HG03354 (cell line): Measurements from ENCODE around the gene RLN1.
A peak's percentile ranks its signal among the peaks of the same experiment; 100 is the strongest.
"Not testable (repeated sequence)": the region's sequence is repeated elsewhere in the genome, so short reads cannot be mapped to it uniquely, and the experiment has no call there.

Experiments used
- ATAC-seq: cut with Tn5 transposase; IDR thresholded peaks from one replicate; pipeline ENCODE4 v1.9.1; 2021; ENCODE audit warnings: mild to moderate bottlenecking; ENCODE audit not compliant: unreplicated experiment, poor library complexity, severe bottlenecking

Gene RLN1

DNA sequence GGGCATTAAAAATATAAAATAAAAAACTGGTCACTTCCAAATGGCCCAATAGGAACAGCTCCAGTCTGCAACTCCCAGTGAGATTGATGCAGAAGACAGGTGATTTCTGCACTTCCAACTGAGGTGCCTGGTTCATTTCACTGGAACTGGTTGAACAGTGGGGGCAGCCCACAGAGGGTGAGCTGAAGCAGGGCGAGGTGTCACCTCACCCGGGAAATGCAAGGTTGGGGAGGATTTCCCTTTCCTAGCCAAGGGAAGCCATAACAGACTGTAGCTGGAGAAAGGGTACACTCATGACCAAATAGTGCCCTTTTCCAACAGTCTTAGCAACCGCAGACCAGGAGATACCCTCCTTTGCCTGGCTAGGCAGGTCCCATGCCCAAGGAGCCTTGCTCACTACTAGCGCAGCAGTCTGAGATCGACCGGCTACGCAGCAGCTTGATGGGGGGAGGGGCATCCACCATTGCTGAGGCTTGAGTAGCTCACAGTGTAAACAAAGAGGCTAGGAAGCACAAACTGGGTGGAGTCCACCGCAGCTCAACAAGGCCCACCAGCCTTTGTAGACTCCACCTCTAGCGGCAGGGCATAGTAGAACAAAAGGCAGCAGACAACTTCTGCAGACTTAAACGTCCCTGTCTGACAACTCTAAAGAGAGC lies 12.7 kb downstream of the RLN1 start:
- no peak for ATAC-seq

DNA sequence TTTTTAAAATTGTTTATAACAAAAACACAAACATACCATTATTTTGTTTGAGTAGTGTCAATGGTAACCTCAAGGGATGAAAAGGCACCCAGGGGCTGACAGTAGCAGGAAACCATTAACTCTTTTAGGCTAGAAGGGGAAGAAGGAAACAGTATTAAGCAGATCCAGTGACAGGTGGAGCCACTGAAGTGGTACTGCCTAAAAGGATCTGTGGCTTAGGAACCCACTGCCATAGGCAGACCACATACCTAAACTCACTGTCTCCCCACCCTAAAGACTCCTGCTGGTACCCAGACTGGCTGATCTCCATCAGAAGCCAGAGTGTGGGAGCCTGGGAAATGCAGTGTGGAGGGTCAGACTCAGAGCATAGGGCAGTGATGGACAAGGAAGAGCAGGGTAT lies 13.5 kb downstream of the RLN1 start:
- no peak for ATAC-seq

DNA sequence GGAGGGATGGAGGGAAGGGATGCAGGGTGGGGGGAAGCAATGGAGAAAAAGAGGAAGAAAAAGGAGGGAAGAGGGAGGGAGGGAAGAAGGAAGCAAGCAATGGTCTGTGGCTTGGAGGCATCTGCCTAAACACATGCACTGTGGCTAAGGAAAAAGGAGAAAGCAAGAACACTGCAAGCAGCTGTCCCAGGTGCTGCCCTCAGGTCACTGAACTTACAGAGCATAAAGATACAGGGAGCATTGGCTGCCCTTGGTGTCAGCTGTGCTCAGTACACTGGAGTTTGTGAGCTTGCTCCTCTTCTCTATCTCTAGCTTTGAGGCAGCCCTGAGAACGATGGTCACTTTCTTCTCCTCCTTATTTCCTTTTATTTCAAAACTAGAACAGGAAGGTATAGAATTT lies 18.1 kb downstream of the RLN1 start:
- ATAC-seq: not testable (repeated sequence)

DNA sequence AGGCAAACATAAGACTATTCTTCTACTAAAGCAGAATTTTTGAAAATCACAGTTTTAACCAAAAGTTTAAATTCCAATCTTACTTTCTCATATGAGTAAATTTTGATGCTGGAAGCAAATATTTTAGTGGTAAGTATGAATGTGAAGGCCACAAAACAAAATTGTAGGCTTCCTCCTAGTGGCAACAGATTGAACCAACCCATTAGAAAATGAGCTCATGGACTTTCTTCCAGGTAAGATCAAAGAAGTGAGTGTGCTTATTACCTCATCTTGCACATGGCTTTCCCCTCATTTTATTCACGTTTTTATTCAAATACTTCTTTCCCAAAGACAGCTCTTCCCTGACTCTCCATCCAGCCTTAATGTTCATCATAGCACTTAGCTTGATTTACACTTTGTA lies 18.6 kb downstream of the RLN1 start:
- ATAC-seq: no peak

DNA sequence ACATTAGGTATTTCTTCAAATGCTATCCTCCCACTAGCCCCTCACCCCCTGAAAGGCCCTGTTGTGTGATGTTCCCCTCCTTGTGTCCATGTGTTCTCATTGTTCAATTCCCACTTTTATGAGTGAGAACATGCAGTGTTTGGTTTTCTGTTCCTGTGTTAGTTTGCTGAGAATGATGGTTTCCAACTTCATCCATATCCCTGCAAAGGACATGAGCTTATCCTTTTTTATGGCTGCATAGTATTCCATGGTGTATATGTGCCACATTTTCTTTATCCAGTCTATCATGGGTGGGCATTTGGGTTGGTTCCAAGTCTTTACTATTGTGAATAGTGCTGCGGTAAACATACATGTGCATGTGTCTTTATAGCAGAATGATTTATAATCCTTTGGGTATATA lies 23.3 kb downstream of the RLN1 start:
- not testable (repeated sequence) for ATAC-seq

DNA sequence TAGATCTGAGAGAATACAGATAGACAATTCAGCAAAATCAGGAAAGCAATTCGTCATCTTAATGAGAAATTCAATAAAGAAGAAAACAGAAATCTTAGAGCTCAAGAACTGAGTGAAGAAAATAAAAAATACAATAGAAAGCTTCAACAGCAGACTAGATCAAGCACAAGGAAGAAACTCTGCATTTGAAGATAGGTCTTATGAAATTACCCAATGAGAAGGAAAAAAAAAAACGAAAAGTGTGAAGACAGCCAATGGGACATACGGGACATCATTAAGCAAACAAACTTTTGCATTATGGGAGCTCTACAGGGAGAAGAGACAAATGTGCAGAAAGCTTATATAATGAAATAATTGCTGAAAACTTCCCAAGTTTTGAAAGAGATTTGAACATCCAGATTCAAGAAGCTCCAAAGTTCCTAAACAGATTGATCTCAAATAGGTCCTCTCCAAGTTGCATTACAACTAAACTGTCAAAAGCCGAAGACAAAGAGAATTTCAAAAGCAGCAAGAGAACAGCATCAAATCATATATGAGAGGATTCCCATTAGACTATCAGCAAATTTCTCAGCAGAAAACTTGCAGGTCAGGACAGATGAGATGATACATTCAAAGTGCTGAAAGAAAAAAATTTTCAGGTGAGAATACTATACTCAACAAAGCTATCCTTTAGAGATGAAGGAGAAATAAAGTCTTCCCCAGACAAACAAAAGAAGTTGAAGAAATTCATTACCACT lies 24.3 kb downstream of the RLN1 start:
- no peak for ATAC-seq

DNA sequence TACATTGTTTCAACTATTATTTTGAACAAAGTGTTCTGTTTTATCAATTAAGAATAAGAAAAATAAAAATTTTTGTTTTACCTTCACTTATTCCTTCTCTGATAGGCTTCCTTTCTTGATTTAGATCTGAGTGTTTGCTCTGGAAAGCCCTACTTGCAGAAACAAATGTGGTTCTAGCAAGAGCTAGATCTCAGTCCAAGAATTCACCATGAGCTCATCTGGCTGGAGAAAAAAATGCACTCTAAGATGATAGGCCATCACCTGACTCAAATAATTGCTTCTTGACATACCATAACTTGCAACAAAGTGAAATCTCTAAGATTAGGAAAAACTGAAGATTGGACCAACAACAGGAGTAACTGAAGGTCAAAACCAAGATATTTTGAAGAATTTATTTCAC lies 28.8 kb downstream of the RLN1 start:
- no peak for ATAC-seq

DNA sequence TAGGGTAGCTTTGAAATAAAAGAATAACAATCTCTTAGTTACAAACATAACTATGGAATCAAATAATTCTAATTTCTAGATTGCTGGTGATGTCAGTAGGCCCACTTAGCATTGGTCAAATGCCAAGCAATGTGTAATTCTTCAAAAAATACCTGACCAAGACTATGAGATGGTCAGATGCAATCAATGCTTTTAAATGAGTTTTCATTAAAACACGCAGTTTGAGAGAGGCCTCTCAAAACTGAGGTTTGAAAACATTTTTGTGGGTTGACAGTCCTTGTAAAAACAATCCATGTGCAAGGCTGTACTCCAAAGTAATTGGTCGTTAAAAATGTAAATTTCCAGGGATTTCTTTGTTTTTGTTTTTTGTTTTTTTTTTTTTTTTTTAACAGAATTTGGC lies 33.9 kb downstream of the RLN1 start:
- ATAC-seq: no peak

DNA sequence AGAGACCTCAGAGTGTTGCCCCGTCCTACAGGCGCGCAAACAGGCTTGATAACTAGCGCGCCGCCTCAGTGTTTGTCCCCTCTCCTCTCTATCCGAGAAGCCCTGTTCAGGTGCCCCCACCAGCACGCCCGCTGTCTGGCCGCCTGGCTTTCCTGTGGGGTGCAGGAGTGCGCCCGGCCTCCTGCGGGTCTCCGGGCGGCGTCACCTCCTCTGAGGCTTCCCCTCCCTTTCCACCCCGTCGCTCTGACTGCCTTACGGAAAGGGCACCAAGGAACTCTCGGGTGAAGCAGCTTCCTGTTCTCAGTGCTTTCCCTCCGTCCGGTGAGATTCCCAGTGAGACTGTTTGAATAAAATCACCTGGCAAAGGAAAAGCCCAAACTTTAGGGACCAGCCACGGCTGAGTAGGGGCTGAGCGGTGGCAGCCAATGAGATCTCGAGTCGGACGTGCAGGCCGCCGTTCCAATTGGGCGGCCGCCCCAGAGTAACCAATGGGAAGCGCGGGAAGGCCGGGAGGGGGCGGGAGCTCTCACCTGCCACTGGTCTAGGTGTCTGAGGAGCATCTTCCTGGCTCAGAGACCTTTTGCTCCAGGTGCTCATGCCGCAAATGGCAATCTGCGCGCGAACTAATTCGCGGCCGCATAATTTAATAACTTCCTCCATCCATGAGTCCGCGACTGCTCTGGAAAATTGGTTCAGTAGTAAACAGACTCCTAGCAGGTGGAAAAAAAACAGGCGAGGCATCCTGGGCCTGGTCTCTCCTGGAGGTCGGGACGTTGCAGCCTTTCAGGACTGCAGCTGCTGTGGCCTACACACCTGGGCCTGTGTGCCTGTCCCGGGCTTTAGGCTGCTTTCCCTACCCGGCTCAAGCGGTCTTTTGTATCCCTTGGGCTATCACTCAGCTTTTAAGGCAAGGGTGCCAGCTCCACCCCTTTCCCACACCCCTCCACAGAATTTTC lies 35.6 kb downstream of the RLN1 start, which contains the start of gene RLN2:
RLN2 (minus strand) TSS at position 877 of the 956 bp plus-strand sequence; CDS start at position 741, 136 bp downstream.
- peak; percentile 99 for ATAC-seq

DNA sequence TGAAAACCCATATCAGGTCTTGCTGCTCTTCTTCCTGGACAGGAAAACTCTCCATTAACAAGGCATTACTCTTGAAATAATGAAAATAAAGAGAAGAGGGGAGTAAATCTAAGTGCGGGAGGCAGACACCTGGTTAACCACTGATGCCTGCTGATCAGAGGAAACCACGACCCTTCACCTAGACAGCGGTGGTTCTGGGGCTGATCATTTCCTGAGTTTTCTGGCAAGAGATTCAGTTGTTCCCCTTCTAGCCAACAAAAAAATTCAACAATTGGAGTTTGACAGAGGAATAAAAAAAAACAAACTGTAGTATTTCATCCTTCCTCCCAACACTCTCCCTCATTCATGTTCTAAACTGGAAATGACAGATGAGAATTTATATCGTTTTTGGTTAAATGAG lies 38.1 kb downstream of the RLN1 start:
- no peak for ATAC-seq

DNA sequence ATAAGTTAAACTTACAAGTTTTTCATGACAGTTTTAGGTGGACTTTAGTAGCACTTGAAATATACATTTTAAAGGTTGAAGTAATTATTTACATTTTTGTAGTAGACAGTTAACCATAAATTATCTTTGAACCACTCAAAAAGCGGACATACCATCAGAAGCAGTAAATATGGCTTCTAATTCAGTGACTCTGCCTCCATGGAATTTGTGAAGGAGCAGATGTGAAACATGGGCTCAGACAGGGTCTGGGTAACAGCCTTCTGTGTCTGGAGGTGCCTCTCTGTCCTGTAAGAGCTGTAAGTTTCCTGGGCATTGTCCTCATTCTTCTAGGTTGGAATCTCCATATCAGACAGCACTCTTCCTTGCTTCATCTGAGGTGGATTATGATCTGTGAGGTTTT lies 47.5 kb downstream of the RLN1 start:
- no peak for ATAC-seq

DNA sequence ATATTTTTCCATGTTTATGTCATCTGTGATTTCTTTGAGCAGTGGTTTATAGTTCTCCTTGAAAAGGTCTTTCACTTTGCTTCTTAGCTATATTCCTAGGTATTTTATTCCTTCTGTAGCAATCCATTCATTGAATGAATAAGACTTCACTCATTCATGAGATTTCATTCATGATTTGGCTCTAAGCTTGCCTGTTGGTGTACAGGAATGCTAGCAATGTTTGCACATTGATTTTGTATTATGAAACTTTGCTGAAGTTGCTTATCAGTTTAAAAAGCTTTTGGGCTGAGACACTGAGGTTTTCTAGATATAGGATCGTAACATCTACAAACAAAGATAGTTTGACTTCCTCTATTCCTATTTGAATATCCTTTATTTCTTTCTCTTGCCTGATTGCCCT lies 51.1 kb downstream of the RLN1 start:
- no peak for ATAC-seq

DNA sequence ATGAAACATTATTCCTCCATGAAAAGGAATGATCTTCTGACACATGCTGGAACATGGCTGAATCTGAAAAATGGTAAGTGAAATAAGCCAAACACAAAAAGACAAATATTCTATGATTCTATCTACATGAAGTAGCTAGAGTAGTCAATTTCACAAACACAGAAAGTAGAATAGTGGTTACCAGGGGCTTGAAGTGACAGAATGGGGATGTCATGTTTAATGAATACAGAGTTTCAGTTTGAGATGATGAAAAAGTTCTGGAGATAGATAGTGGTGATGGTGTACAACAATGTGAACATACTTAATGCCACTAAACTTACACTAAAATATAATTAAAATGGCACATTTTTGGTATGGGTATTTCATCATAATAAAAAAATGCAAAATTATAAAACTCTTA lies 53.4 kb downstream of the RLN1 start:
- no peak for ATAC-seq
